ENCODE measurements around the gene ARL15. TPM values are rescaled to one million over a fixed set of nuclear protein-coding genes. Genes with fewer than 3 reads are reported as not detected.

The ARL15 gene
- total and polyA plus RNA-seq, 4 donors, result 5.7 to 66.2 (median 14.9) TPM

DNA sequence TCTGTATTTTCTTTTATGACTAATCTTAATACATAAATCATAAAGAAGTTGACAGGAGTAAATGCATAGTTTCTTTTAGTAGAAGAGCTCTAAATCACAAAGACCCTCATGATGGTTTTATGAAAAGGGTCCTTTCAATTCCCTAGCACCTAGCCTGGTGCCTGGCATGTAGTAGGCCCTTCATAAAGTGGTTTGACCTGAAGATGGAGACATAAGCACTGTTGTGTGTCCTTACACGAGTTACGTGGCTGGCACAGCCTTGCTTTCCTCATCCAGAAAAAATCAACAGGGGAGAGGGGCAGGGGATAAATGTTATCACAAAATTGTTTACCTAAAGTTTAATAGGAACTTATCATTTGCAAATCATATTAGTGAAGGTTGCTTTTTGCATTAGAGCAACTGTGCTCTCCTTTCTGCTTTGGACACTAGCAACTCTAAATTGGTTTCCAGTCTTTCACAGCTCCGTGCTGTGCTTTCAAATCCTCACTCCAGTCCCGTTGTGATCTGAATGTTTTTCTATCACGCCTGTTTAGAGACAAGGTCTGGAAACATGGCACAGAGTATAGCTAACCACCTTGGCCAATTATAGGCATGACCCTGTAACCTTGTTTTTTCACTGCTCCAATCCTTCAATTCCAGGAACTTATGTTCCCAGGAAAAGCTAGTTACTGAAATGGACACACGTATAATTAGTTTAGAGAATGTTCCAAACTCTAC lies 55.7 kb downstream of the ARL15 start:
- Histone ChIP-seq H3K9ac (ENCODE audit: insufficient read depth in 1 of 2, low read length in 2 of 2) (no peak overlapping the region), H3K27me3 (ENCODE audit: control insufficient read depth in 3 of 3, insufficient read depth in 3 of 3, low read length in 2 of 3) (no peaks in the 10 kb centered on the region), H3K9me3 (ENCODE audit: control insufficient read depth in 4 of 4, insufficient read depth in 3 of 4, low read length in 3 of 4) (no peaks in the 10 kb centered on the region), H3K4me3 (no peak overlapping the region), H3K36me3 (ENCODE audit: control insufficient read depth in 4 of 4, insufficient read depth in 4 of 4, low read length in 4 of 4) (no peaks in the 10 kb centered on the region), H3K27ac (ENCODE audit: low read depth in 1 of 2, low read length in 1 of 2) (no peak overlapping the region), H3K4me1 (ENCODE audit: control insufficient read depth in 5 of 5, insufficient read depth in 5 of 5, low read length in 5 of 5) (peaks cover 0 to 12% (median 4%) of the 10 kb centered on the region in 5 donors)
- 53 to 69% methylated on average over 6 of the region's 6 CpGs for WGBS, 2 donors
- TF ChIP-seq, protein P1, sequence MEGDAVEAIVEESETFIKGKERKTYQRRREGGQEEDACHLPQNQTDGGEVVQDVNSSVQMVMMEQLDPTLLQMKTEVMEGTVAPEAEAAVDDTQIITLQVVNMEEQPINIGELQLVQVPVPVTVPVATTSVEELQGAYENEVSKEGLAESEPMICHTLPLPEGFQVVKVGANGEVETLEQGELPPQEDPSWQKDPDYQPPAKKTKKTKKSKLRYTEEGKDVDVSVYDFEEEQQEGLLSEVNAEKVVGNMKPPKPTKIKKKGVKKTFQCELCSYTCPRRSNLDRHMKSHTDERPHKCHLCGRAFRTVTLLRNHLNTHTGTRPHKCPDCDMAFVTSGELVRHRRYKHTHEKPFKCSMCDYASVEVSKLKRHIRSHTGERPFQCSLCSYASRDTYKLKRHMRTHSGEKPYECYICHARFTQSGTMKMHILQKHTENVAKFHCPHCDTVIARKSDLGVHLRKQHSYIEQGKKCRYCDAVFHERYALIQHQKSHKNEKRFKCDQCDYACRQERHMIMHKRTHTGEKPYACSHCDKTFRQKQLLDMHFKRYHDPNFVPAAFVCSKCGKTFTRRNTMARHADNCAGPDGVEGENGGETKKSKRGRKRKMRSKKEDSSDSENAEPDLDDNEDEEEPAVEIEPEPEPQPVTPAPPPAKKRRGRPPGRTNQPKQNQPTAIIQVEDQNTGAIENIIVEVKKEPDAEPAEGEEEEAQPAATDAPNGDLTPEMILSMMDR (IDR thresholded peaks at IDR 0.05; ENCODE audit: control extremely low read depth, extremely low read depth), result peak; percentile 10
- peak; percentile 70 for ATAC-seq (ENCODE audit: insufficient read depth, low FRiP score)
- DNase-seq, result peak in 1 of 3 donors; percentile 32

DNA sequence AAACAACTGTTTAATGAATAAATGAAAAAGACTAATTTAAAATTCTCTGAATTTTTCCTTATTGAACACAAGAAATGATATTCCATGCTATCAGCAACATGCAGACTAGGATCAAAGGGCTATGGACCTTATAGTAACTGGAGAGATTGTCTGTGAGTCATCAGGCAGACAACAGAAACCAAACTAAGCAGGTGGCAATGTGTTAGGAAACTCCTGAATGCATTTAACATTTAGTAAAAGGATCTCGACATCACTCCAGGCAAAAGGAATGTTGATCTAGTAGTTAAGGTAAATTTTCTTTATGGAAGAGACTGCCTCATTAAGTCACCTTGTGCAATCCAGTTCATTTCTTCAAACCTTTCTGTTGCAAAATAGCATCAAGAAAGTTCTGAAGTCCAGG lies 58.4 kb downstream of the ARL15 start:
- Histone ChIP-seq H3K4me1 (ENCODE audit: control insufficient read depth in 5 of 5, insufficient read depth in 5 of 5, low read length in 5 of 5) (peaks cover 0 to 17% (median 3%) of the 10 kb centered on the region in 5 donors), H3K36me3 (ENCODE audit: control insufficient read depth in 4 of 4, insufficient read depth in 4 of 4, low read length in 4 of 4) (no peaks in the 10 kb centered on the region), H3K4me3 (no peak overlapping the region), H3K9ac (ENCODE audit: insufficient read depth in 1 of 2, low read length in 2 of 2) (no peak overlapping the region), H3K9me3 (ENCODE audit: control insufficient read depth in 4 of 4, insufficient read depth in 3 of 4, low read length in 3 of 4) (no peaks in the 10 kb centered on the region), H3K27me3 (ENCODE audit: control insufficient read depth in 3 of 3, insufficient read depth in 3 of 3, low read length in 2 of 3) (no peaks in the 10 kb centered on the region), H3K27ac (ENCODE audit: low read depth in 1 of 2, low read length in 1 of 2) (no peak overlapping the region)
- TF ChIP-seq, protein P1 (IDR thresholded peaks at IDR 0.05; ENCODE audit: control extremely low read depth, extremely low read depth), result no peak
- 72 to 89% methylated on average over 1 of the region's 1 CpG for WGBS, 2 donors
- DNase-seq (peak in 1 of 3 donors; percentile 29), ATAC-seq (ENCODE audit: insufficient read depth, low FRiP score) (no peak)

DNA sequence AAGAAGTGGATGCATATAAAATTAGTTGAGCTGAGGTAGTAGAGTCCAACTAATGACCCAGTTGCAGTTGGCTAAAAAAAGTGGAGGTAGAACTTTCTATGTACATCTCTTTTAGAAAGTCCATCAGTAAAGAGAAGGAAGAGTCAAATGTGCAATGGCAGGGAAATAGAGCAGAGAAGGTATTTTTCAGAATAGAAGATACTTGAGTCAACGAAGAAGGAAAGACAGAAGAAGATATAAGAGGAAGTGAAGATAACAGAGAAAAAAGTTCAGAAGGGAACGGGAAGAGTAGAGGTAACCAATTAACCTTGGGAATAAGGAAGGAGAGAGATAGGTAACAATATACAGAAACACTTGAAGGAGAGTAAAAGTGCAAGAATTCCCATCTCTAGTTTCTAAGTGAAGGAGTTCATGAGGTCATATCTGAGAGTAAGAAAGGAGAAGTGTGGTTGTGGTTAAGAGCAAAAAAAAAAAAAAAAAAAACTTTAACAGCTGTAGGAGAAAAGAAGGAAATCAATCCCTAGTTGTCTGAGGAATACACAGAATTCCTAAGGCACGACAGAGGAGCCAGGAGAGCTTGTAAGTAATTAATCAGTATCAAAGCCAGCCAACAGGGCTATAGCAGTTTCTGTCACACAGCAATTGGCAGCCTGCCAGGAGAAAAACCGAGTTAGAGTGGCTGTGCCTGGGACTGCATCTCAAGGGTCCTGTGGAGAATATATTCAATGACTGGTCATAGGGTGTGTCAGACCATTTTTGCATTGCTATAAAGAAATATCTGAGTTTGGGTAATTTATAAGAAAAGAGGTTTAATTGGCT lies 61.0 kb downstream of the ARL15 start:
- no peaks in the 10 kb centered on the region for H3K36me3 ChIP-seq (ENCODE audit: control insufficient read depth in 4 of 4, insufficient read depth in 4 of 4, low read length in 4 of 4)
- DNase-seq, result peak; percentile 42 to 62 (median 47)
- no peak overlapping the region for H3K27ac ChIP-seq (ENCODE audit: low read depth in 1 of 2, low read length in 1 of 2)
- 30 to 33% methylated on average over 4 of the region's 4 CpGs for WGBS, 2 donors
- ATAC-seq (ENCODE audit: insufficient read depth, low FRiP score), result no peak
- H3K4me1 ChIP-seq (ENCODE audit: control insufficient read depth in 5 of 5, insufficient read depth in 5 of 5, low read length in 5 of 5), result peaks cover 0 to 15% (median 3%) of the 10 kb centered on the region in 5 donors
- no peak overlapping the region for H3K4me3 ChIP-seq
- H3K9me3 ChIP-seq (ENCODE audit: control insufficient read depth in 4 of 4, insufficient read depth in 3 of 4, low read length in 3 of 4), result no peaks in the 10 kb centered on the region
- TF ChIP-seq, protein P1 (IDR thresholded peaks at IDR 0.05; ENCODE audit: control extremely low read depth, extremely low read depth), result no peak
- no peaks in the 10 kb centered on the region for H3K27me3 ChIP-seq (ENCODE audit: control insufficient read depth in 3 of 3, insufficient read depth in 3 of 3, low read length in 2 of 3)
- H3K9ac ChIP-seq (ENCODE audit: insufficient read depth in 1 of 2, low read length in 2 of 2), result no peak overlapping the region

Data from lung (tissue), 12 donors.